Heart left ventricle (tissue), 16 donors: ENCODE data around the gene SMARCA5. TPM values are rescaled to one million over a fixed set of nuclear protein-coding genes. Genes with fewer than 3 reads are reported as not detected.
A peak's percentile ranks its signal among the peaks of the same experiment; 100 is the strongest.

Source experiments
- ATAC-seq, 4 donors: fragments of 200-7000 bp; cut with Tn5 transposase; one replicate each; pipeline ENCODE4 v1.9.1; 2020 to 2022; ENCODE audit warnings: moderate library complexity in 4 of 4, mild to moderate bottlenecking in 3 of 4, moderate number of reproducible peaks in 1 of 4
- DNase-seq, 5 donors: peaks; one replicate each; pipeline ENCODE4 v3.0.0-alpha.2; 2020
- H3K27ac ChIP-seq, 12 donors: fragments of 200-600 bp; sonication (generic) in 4 of 12; one replicate each; pipeline versions ENCODE4 v1.5.0 to v1.8.0; 2016 to 2022; ENCODE audit warnings: mild to moderate bottlenecking in 2 of 12
- H3K27me3 ChIP-seq, 9 donors: fragments of 200-600 bp; sonication (generic) in 2 of 9; one replicate each; pipeline versions ENCODE4 v1.5.1 to v1.8.0; 2016 to 2022; ENCODE audit warnings: mild to moderate bottlenecking in 3 of 9
- H3K36me3 ChIP-seq, 9 donors: fragments of 200-600 bp; sonication (generic) in 2 of 9; one replicate each; pipeline versions ENCODE4 v1.5.0 to v1.8.0; 2018 to 2022; ENCODE audit warnings: mild to moderate bottlenecking in 2 of 9
- H3K4me1 ChIP-seq, 12 donors: fragments of 200-600 bp; sonication (generic) in 4 of 12; one replicate each; pipeline versions ENCODE4 v1.5.0 to v1.8.0; 2016 to 2022; ENCODE audit warnings: mild to moderate bottlenecking in 3 of 12
- H3K4me3 ChIP-seq, 12 donors: fragments of 200-600 bp; sonication (generic) in 4 of 12; one replicate each; pipeline versions ENCODE4 v1.5.0 to v1.8.0; 2017 to 2022; ENCODE audit warnings: mild to moderate bottlenecking in 9 of 12, moderate library complexity in 4 of 12
- H3K9me3 ChIP-seq, 12 donors: fragments of 200-600 bp; sonication (generic) in 4 of 12; one replicate each; pipeline versions ENCODE4 v1.5.0 to v1.8.0; 2016 to 2022; ENCODE audit warnings: mild to moderate bottlenecking in 1 of 12
- CTCF ChIP-seq, 12 donors: fragments of 200-600 bp; sonication (generic) in 4 of 12; IDR thresholded peaks; one replicate each; pipeline versions ENCODE4 v1.5.0 to v1.8.0; 2018 to 2022; ENCODE audit warnings: antibody characterized with exemption in 12 of 12, mild to moderate bottlenecking in 5 of 12
- POLR2A ChIP-seq, 2 donors: fragments of 450-650 bp; IDR thresholded peaks; one replicate each; pipeline ENCODE4 v1.6.1; 2017; ENCODE audit warnings: antibody characterized with exemption in 2 of 2, mild to moderate bottlenecking in 2 of 2, moderate library complexity in 2 of 2
- WGBS, 4 donors: extraction: QIAGEN DNeasy Blood & Tissue Kit in 2 of 4; methylation state at CpG; one replicate each; pipeline versions ENCODE4 v1.1.5 to v1.1.7; 2013 to 2018; 5-methylcytosine and 5-hydroxymethylcytosine counted together
- intact Hi-C, 10 donors: fragments of 100-400 bp; cut with DNase I; formaldehyde crosslinking; loops; one replicate each; pipeline versions ENCODE4 v1.11.1 to v1.14.2; 2022
- polyA plus RNA-seq, 2 donors: library from polyadenylated mRNA; stranded (reverse); fragments of 200-250 nt; gene quantifications; one replicate each; pipeline ENCODE4 v1.2.3, GENCODE V29; 2013
- total RNA-seq, 9 donors: library from RNA; depleted of rRNA in 2 of 9; stranded (reverse); fragments of >200 nt in 2 of 9; fragmentation: NEBNext Ultra II Directional in 3 of 9; extraction: Animal tissue kit (Norgen Biotek cat#: 25700) in 3 of 9; gene quantifications; one replicate each; pipeline versions ENCODE4 v1.1.0 to v1.2.4, GENCODE V29; 2016 to 2023
- donor health status: ischemic (EF 13 %, LVEDD 7.1; RV severe dilation, severe dysfunction).
- donor health status: healthy with polysubstance abuse.
- donor health status: DM: no; HTN: yes; CAD: no.
- donor health status: DM: no; HTN: no; CAD: no.
- donor health status: ischemic (EF 25% LVEDD 6.9; RV normal size, moderate dysfunction).
- donor health status: ischemic (EF 25% LVEDD 5.7; RV mildly dilated, moderate dysfunction).
- donor health status: healthy.
- donor health status: DM: yes; HTN: yes; CAD: no.
- donor health status: ischemic (EF 35%, LVEDD 5.7; RV mildly dilated, moderate dysfunction).
- donor health status: nonischemic (EF 11% LVEDD 7.7; RV severe dilation, severe dysfunction).
- donor health status: DM: yes; HTN: yes; CAD: no.
- donor health status: PGD.
- donor health status: ischemic (EF 29% LVEDD 5.4; RV normal size, mild dysfunction).
- donor health status: nonischemic (EF 23%, LVEDD 6.1; RV moderate dilation, normal function).

The SMARCA5 gene
- total and polyA plus RNA-seq, 11 donors, result 9.1 to 36.3 (median 29.2) TPM

GRCh38 chr4:143586080-143586479 lies 72.6 kb downstream of the SMARCA5 start:
- no peak for TF ChIP-seq CTCF (IDR thresholded peaks at IDR 0.05)
- no peak for TF ChIP-seq POLR2A (IDR thresholded peaks at IDR 0.05)
- Histone ChIP-seq H3K27ac (peak overlapping the region in 3 of 12 donors; percentile 46 to 53 (median 48)), H3K36me3 (no peaks in the 10 kb centered on the region), H3K9me3 (peaks cover 0 to 27% (median 0%) of the 10 kb centered on the region in 12 donors), H3K4me1 (peaks cover 0 to 15% (median 0%) of the 10 kb centered on the region in 12 donors), H3K4me3 (no peak overlapping the region), H3K27me3 (no peaks in the 10 kb centered on the region)
- ATAC-seq (peak in 2 of 4 donors; percentile 28 to 80), DNase-seq (no peak)
- intact Hi-C loops, result loop anchor here in 1 of 10 donors (2.0 kb wide), 1 partner anchor 183 kb away; no protein-coding TSS in a partner anchor

- intact Hi-C loops, result loop anchor here in 1 of 10 donors (2.0 kb wide), 1 partner anchor 181 kb away; no protein-coding TSS in a partner anchor
- peak in 5 of 12 donors; percentile 10 to 41 (median 28) for TF ChIP-seq CTCF (IDR thresholded peaks at IDR 0.05)
- no peak for TF ChIP-seq POLR2A (IDR thresholded peaks at IDR 0.05)
- Histone ChIP-seq H3K27me3 (no peaks in the 10 kb centered on the region), H3K36me3 (no peaks in the 10 kb centered on the region), H3K4me3 (no peak overlapping the region), H3K27ac (no peak overlapping the region), H3K4me1 (peaks cover 0 to 12% (median 0%) of the 10 kb centered on the region in 12 donors), H3K9me3 (peaks cover 0 to 23% (median 0%) of the 10 kb centered on the region in 12 donors)
- DNase-seq (no peak), ATAC-seq (peak in 2 of 4 donors; percentile 57 to 67)
Measured at GRCh38 chr4:143587703-143588102, 74.2 kb downstream of the SMARCA5 start.

- intact Hi-C loops, result no loop called here
- no peaks in the 10 kb centered on the region for H3K4me1 ChIP-seq
- no peaks in the 10 kb centered on the region for H3K27me3 ChIP-seq
- H3K9me3 ChIP-seq, result no peaks in the 10 kb centered on the region
- 85 to 89% (median 87%) methylated on average over 3 of the region's 3 CpGs for WGBS, 4 donors
- H3K27ac ChIP-seq, result no peak overlapping the region
- DNase-seq (no peak), ATAC-seq (no peak)
- no peak overlapping the region for H3K4me3 ChIP-seq
- H3K36me3 ChIP-seq, result no peaks in the 10 kb centered on the region
- TF ChIP-seq CTCF (IDR thresholded peaks at IDR 0.05), result no peak
- TF ChIP-seq POLR2A (IDR thresholded peaks at IDR 0.05), result no peak
Measured at GRCh38 chr4:143597276-143597675, 83.8 kb downstream of the SMARCA5 start.

- Histone ChIP-seq H3K9me3 (no peaks in the 10 kb centered on the region), H3K4me3 (no peak overlapping the region), H3K36me3 (no peaks in the 10 kb centered on the region), H3K4me1 (no peaks in the 10 kb centered on the region), H3K27me3 (no peaks in the 10 kb centered on the region), H3K27ac (no peak overlapping the region)
- DNase-seq (no peak), ATAC-seq (no peak)
- intact Hi-C loops, result no loop called here
- TF ChIP-seq CTCF (IDR thresholded peaks at IDR 0.05) (no peak), POLR2A (IDR thresholded peaks at IDR 0.05) (no peak)
Measured at GRCh38 chr4:143598816-143599215, 85.3 kb downstream of the SMARCA5 start.
